Retinal pigment epithelial cell (primary cell): ENCODE measurements around the gene NDUFS7.

Source experiments
- DNase-seq: peaks from one replicate; pipeline ENCODE4 v3.0.0-alpha.2; 2010; ENCODE audit warnings: low read depth
- H3K4me3 ChIP-seq: 2 replicates; pipeline ENCODE4 v1.5.1; 2011; ENCODE audit warnings: mild to moderate bottlenecking, low read length, control low read depth, moderate library complexity
- CTCF ChIP-seq: conservative IDR thresholded peaks from 2 replicates; pipeline ENCODE4 v1.5.1; 2011; ENCODE audit warnings: low read depth, low read length, control low read depth, inconsistent platforms

NDUFS7 gene

GRCh38 chr19:1351381-1351851, 32.3 kb upstream of the NDUFS7 start:
- DNase-seq = no peak
- no peak overlapping the region for H3K4me3 ChIP-seq
- no peak for TF ChIP-seq CTCF

DNA sequence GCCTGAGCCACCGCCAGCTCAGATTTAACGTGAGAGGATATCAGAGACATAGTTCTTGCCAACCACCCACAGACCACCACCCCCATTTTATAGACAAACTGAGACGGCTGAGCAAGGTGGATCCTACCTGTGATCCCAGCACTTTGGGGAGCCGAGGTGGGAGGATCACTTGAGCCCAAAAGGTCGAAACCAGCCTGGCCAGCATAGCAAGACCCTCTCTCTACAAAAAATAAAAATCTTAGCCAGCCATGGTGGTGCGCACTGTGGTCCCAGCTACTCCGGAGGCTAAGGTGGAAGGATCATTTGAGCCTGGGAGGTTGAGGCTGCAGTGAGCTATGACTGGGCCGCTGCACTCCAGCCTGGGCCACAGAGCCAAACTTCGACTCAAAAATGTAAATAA, 30.6 kb upstream of the NDUFS7 start:
- no peak for TF ChIP-seq CTCF
- no peak for DNase-seq

DNA sequence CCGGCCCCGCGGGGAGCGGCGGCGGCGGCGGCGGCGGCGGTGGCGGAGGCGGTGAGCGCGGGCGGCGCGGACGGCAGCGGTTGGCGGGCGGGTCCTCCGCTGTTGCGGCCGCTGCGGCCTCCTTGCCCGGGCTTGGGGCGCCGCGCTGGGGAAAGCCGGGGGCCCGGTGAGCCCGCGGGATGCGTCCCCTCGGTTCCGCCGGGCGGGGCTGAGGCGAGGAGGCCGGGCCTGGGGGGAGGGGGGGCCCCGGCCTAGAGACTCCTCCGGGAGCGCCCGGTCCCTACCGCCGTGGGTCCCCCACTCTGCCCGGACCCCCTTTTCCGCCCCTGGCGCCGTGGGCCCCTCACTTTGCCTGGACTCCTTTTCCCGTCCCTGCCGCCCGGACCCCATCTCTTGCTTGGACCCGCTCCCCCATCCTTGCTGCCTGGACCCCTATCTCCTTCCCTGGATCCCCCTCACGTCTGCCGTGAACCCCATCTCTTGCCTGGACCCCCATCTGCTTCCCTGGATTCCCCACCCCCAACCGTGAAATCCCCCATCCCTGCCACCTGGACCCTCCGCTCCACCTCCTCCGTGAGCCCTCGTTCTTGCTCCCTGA, 28.6 kb upstream of the NDUFS7 start:
- peak overlapping the region; percentile 78 for H3K4me3 ChIP-seq
- DNase-seq = no peak
- TF ChIP-seq CTCF = no peak

More for the DNA sequence above, 30.6 kb upstream of the NDUFS7 start:
- no peak overlapping the region for H3K4me3 ChIP-seq

DNA sequence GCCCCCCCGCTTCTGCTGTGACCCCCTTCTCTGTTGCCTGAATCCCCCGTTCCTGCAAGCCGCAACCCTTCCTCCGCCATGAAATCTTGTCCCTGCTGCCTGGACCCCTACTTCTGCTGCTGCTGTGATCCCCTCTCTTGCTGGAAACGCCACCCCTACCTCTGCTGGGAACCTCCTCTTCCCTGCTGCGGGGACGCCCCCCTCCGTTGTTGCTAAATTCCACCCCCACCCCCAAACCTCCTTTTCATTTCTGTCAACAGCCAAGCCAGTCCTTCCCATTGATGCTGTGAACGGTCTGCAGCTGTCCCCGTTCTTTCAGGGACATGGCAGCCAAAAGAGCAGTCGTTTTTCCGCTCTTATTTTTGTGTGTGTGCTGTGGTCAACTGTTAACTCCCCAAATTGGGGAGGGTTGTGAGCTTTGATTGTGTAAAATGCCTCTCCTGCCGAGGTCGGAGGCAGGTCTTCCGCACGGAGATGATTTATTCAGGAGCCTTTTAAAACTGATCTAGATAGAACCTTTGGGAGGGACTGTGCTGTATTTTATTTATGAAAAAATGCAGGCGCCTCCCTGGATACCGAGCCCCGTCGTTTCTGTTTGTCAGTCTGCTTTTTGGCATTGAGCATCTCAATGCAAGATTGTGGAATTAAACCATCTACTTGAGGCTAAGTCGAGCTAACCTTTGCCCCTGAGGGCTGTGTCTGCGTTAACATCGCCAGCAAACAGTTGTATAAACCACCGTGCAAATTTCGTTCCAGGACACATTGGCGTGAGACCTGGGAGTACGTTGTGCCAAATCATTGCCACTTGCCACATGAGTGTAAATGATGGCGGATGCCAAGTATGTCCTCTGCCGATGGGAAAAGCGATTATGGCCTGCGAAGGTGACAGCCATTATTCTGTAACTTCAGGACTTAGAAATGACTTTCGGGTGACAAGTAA, 27.9 kb upstream of the NDUFS7 start:
- no peak for DNase-seq
- TF ChIP-seq CTCF = no peak
- H3K4me3 ChIP-seq = peak overlapping the region; percentile 78

- H3K4me3 ChIP-seq = peak overlapping the region; percentile 78
- DNase-seq = no peak
- TF ChIP-seq CTCF = no peak
These were observed 27.2 kb upstream of the NDUFS7 start for GRCh38 chr19:1356508-1356865.

DNA sequence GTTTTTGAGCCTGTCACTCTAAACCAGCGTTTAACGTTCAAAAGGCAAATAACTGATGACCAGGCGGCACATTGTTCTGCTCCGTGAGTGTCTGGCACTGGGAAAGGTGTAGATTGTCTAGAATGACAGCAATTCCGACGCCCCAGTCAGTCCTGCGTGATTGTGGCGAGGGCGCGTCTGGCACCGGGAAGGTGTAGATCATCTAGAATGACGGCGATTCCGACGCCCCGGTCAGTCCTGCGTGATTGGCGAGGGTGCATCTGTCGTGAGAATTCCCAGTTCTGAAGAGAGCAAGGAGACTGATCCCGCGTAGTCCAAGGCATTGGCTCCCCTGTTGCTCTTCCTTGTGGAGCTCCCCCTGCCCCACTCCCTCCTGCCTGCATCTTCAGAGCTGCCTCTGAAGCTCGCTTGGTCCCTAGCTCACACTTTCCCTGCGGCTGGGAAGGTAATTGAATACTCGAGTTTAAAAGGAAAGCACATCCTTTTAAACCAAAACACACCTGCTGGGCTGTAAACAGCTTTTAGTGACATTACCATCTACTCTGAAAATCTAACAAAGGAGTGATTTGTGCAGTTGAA, 26.1 kb upstream of the NDUFS7 start:
- DNase-seq = no peak
- H3K4me3 ChIP-seq = no peak overlapping the region
- TF ChIP-seq CTCF = no peak
